GM12874 (cell line): Measurements from ENCODE around the gene FAM13A.

Experiments used
- CTCF ChIP-seq: IDR thresholded peaks from 2 replicates; pipeline ENCODE4 v1.5.1; 2011; ENCODE audit warnings: low read depth, mild to moderate bottlenecking, control low read depth, low read length, moderate library complexity; ENCODE audit not compliant: insufficient read depth

FAM13A gene

GRCh38 chr4:89042055-89042454, 14.9 kb downstream of the FAM13A start:
- no peak for TF ChIP-seq CTCF

GRCh38 chr4:89039730-89040338, 17.2 kb downstream of the FAM13A start:
- TF ChIP-seq CTCF: no peak

GRCh38 chr4:89036535-89036934, 20.4 kb downstream of the FAM13A start:
- no peak for TF ChIP-seq CTCF

- no peak for TF ChIP-seq CTCF
These were observed 25.7 kb downstream of the FAM13A start for GRCh38 chr4:89031272-89031671.

- TF ChIP-seq CTCF: no peak
These were observed 27.4 kb downstream of the FAM13A start for GRCh38 chr4:89029591-89029990.

- no peak for TF ChIP-seq CTCF
These were observed 30.4 kb downstream of the FAM13A start for GRCh38 chr4:89026542-89026941.

GRCh38 chr4:89024051-89024675, 32.8 kb downstream of the FAM13A start:
- peak; percentile 60 for TF ChIP-seq CTCF
